ENCODE measurements around the gene USP35.

- TF ChIP-seq, protein P1, sequence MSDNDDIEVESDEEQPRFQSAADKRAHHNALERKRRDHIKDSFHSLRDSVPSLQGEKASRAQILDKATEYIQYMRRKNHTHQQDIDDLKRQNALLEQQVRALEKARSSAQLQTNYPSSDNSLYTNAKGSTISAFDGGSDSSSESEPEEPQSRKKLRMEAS (IDR thresholded peaks at IDR 0.05): no peak
- TF ChIP-seq TAF1 (IDR thresholded peaks at IDR 0.05; ENCODE audit: low read depth) (no peak), EP300 (IDR thresholded peaks at IDR 0.05; ENCODE audit: borderline replicate concordance) (no peak), NFIC (IDR thresholded peaks at IDR 0.05) (no peak), EGR1 (IDR thresholded peaks at IDR 0.05) (no peak), RAD21 (IDR thresholded peaks at IDR 0.05; ENCODE audit: low read depth) (no peak), YY1 (IDR thresholded peaks at IDR 0.05; ENCODE audit: low read depth) (no peak), TEAD4 (IDR thresholded peaks at IDR 0.05) (no peak), TCF12 (IDR thresholded peaks at IDR 0.05; ENCODE audit: low read depth) (no peak)
Observed at GRCh38 chr11:78244080-78244479, 55.4 kb downstream of the USP35 start.
